CD4-positive, alpha-beta T cell treated with Interferon alpha-2 for 1 hour (primary cell): ENCODE data around the gene SLC7A11.
A peak's percentile ranks its signal among the peaks of the same experiment; 100 is the strongest.

Experiments
- DNase-seq, 2 donors: peaks; one replicate each; pipeline ENCODE4 v3.0.0-alpha.2; 2020 to 2022

The SLC7A11 gene

DNA sequence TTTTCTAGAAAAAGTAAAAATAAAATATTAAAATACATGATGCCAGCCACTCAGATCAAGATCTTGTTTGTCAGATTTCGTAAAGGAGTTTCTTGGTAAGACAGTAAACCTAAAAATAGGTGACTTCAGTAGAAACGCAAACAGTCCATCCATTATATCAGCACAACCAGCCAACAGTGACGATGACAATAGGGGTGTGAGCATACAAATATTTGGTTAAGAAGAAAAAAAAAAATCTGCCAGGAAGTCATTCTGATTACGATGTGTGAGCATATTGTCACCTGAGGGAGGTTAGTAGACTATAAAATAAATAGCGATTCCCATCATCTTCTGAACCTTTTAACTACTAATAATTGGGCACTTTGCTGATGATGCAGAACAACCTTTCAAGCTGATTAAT, 37.6 kb downstream of the SLC7A11 start:
- no peak for DNase-seq

DNA sequence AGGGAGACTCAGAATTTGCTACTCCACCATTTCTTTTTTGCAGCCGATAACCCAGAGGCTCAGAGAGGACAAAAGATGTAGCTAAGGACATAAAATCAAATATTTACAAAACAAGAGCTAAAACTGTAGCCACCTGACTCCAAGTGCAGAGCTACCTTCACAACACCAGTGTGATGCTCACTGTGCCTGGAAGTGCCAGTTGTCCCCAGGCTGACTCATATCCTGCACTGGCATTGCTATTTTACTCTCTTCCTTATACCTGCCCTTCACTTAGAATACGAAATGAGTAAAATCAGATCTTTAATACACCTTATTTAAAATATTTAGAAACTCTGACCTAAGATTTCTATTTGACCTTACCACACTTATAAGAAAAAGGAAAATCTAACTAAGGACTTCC, 39.5 kb downstream of the SLC7A11 start:
- DNase-seq, result no peak

DNA sequence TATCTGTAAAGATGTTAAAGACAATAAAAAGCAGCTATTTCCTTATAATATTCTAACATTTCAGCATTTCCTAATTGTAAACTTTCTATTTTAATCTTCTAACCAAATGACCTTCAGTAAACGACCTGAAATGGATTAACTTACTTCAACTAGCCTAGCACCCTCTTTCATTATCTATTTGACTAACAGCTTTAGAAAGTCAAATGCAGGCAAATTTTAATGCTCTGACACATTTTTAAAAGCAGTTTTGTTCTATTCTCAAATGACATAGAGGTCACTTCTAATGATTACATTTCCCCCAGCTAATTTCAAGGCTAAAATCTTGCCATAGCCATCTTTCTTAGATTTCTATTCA, 41.9 kb downstream of the SLC7A11 start:
- DNase-seq, result no peak

DNA sequence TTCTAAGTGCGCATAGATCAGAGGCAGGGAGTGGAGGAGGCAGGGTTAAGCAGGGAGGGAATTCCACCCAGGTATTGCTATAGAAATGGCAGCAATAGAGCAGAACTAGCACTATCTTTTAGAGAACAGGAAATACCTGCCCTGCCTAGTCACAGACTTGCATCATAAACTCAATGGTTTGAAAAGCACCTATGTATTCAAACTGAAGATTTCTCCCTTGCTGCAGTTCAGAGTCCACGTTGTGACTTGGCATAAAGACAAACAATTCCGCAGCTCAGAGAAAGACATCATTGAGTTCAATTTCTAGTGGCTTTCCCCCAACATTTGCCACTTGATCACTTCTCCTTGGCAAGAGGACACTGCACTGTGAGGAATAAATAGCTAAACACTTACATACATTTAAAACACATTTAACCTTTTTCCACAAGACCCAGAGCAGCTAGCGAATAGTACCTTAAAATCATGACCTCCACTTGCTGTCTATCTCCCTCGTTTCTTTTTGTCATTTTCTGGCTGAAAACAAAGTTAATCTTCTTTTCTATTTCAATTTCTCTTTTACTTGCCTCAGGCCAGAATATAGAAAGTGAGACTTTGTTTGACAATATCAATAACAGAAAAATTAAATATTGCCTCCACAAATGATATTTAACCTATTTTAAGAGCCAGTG, 42.4 kb downstream of the SLC7A11 start:
- no peak for DNase-seq

DNA sequence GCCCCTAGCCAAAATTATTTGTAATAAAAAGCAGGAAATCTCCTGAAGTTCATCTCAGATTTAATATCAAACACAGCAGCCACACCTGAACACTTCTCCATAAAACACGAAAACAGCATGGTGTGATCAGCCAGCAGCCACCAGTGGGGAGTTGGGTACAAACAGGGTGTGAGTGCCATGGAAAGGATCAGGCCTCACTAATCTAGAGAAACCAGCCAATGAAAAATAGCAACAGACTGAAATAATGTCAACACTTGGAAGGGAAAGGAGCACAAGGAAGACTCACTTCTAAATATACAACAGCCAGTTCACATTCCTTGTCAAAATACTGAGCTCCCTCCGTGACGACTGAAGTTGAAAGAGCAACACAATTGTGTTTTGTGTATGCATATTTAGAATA, 46.0 kb downstream of the SLC7A11 start:
- no peak for DNase-seq

DNA sequence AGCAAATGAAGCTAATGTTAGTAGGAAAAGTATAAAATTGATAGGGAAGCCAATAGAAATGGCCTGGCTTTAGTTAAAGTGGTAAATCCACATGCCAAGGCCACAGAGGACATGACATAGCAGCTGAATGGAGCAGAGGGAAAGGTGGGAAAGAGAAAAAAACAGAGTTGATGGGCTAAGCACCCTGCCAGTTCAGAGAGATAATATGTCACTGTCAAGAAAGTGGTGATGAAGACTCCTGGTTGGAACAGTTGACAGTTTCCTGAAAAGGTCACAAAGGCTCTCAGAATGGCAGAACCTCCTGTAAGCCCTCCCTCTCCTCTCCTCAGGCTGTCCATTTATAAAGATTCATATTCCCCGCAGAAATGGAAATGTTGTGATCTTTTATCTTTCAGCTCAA, 48.2 kb downstream of the SLC7A11 start:
- no peak for DNase-seq

DNA sequence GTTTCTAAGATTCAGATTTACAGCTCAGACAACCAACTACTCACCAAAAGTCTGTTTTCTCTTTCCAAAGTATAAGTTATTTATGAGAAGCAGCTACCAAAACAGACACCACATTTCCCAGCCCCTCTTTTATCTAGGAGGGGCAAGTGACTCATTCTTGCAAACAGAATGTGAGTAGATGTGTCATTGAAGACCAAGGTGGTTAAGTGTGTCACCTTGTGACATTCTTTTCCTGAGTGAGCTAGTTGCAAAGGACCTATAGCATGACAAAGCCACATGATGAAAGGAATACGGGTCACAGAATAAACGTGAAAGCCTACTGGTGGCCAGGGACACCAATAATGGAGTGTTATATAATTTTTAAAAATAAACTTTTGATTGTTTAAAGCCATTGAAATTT, 50.0 kb downstream of the SLC7A11 start:
- DNase-seq, result no peak

DNA sequence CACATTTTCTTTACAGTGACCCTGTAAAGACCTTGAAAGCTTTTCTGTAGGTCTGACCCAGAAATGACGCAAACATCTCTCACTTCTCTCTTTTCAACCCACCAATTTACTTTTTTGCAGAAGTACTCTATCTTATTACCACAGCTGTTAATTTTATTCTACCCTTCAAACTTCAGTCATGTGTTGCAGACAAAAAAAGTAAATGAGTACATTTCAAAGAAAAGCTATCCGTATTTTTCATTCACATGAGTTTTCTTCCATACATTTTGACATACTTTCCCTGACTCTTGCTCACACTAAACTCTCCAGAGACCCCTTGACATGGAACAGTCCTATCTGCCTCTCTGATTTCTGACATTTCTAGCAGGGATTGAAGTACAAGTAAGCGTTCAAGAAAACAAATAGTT, 51.7 kb downstream of the SLC7A11 start:
- DNase-seq, result peak in 1 of 2 donors; percentile 9

DNA sequence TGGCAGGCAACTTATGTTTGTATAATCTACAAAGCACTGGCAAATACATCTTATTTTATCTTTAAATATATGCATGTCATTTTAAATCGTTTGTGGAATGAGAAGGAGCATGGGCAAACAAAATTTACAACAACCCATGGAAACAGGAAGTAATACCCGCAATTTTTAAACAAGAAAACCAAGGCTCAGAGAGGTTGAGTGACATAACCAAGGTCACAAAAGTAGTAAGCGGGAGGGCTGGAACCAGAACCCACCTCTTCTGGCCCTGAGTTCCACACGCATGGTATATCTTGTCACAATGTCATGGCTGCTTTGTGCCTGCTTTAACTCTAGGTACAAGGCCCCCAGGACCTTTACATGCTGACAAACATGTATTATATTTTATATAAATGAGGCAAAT, 52.9 kb downstream of the SLC7A11 start:
- no peak for DNase-seq

DNA sequence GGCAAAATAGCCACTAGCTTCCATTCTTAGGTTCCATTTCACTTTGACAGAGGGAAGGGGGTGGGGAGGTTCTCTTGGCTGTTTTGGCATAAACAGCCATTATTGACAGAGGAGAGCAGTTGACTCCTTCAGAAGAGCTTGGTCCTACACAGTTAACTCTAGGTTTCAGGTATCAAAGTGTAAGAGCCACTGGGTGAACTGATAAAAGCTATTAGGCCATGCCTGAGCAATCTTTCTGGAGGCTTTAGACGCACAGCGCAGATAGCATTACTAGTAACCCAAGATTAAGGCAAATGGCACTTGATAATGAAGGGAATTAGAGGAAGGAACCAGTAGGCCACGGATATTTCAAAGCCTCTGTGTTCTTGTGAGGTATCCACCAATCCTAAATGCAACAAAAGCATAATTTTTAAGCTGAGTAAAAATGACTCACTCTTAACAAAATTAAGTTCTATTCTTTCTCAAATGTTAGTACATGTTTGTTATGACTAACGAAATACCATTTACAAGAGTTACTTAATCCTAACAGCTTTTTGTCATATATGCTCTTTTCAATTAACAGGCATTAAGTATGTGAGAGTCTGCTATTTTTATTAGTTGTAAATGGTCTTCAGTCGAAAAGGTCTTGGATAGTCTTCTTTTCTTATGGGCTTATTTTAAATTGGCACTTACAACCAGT, 53.6 kb downstream of the SLC7A11 start:
- no peak for DNase-seq

DNA sequence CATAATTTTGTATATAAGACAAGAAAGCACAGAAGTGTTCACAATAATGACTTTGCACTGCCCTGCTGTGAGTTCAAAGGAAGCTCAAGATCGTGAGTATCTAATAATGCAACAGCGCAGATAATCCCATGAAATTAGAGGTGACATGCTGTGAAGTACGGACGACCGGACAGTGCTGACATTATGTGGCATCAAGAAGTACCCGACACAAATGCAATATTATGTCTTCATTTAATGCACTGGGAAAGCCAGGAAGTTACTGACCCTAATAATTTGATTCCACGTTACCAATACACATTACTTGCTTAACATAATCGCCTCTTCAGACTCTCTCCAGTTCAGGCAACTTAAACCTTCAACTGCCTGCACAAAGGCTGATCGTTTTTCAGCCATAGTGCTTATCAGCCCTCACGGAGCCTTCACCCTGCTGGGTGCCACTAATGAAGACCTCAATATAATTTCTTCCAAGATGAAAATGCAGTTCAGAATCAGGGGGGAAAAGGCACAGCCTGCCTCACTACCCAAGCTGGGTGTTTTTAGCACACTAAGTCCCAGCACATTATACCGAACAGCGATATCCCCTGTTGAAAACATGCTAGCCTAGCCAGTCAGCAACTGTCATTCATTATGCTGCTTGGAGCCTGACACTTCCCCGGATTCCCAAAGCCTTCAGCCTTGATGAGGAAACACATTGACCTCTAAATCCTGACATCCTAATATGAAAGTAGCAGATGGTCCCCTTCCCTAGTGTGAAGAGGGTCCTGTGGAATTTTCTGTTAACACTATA, 56.1 kb downstream of the SLC7A11 start:
- no peak for DNase-seq

DNA sequence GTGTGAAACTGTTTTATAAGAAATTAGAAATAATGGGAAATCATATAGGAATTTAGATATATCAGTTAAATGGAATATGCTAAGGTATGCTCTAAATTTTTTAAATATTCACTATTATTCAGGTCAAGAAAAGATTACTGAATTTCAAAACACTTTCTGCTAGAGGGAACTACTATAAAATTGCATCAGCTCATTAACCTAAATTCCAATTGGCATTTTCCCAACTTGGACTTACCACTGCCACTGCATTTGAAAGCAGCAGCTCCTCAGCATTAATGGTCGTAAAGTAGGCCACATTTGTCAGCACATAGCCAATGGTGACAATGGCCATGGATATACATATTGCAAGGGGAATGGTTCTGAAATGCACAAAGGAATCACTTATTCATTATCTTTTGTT, 57.3 kb downstream of the SLC7A11 start:
- no peak for DNase-seq

DNA sequence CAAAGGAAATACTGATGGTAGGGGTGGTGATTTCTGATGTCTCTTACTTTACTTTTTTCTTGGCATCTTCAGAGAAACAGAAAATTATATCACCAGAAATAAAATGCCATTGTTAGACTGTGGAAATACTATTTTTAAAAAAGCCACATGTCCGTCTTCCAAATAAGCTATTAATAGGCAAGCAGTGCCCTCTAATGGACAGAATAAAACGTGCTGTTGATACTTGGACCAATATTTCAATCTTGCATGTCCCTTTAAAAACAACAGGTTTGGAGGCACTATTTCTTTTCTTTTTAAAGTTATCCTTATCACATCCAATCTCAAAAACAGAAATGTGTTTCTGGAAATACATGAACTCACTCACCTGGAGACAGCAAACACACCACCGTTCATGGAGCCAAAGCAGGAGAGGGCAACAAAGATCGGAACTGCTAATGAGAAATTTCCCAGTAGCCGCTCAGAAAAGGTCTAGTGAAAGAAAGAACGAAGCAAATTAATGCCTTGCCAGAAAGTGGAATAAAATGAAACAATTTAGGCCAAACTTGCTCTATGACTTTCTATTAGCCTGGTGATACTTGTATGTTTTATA, 59.2 kb downstream of the SLC7A11 start:
- peak in 1 of 2 donors; percentile 2 for DNase-seq

DNA sequence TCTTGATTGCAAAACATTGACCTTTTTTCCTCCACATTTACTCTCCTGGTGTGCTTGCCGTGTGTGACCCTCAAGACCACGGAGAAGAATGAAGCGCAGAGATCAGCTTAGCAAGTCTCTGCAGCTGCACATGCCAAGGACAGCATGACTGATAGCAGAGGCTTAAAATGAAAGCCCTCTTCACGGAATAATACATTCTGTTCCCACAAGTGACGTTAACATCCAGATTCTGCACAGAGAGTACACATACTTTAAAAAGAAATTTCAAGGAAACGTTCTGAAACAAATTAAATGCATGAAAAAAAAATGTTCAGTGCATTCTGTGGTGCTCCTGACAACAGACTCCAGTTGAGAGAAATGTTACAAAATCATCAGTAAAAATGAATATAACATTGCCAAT, 60.9 kb downstream of the SLC7A11 start:
- no peak for DNase-seq

DNA sequence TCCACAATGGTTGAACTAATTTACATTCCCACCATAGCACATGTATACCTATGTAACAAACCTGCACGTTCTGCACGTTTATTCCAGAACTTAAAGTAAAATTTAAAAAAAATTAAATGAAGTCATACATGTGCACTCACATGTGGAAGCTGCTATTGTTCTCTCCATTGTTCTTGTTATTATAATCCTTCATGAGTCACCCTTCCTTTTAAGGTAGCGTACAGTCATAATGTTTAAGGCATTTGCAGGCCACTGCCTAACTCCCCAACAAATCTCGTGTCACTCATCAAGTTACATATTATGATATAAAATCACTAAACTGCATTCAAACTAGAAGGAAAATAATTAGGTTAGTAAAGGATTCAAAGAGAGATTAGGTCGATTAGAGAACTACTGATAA, 63.6 kb downstream of the SLC7A11 start:
- no peak for DNase-seq

DNA sequence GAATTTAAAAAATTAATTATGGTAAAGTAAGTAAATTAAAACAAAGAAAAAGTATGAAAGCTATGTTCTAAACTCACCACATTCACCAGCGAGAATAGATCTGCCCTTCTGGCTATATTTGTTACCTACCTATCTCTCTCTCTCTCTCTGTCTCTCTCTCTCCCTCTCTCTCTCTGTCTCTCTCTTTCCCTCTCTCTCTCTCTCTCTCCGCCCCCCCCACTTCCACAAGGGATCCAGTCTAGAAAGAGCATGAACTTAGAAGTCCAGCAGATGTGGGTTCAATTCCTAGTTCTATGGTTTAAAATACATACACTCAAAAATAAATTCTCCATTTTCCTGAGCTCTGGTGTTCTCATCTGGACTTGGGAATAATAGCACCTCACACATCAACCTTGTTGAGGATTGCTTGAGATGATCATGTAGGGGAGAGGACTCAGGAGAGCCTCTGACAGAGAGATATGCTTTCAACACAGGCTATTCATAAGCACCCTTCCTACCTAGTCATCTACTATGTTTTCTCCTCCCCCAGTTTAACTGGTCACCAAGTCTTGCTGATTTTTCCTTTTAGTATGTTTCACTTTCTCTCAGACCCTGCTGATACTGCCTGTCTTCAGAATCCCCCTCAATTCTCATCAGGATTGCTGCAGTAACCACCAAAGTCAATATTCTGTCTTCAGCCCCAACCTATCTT, 64.7 kb downstream of the SLC7A11 start:
- no peak for DNase-seq

DNA sequence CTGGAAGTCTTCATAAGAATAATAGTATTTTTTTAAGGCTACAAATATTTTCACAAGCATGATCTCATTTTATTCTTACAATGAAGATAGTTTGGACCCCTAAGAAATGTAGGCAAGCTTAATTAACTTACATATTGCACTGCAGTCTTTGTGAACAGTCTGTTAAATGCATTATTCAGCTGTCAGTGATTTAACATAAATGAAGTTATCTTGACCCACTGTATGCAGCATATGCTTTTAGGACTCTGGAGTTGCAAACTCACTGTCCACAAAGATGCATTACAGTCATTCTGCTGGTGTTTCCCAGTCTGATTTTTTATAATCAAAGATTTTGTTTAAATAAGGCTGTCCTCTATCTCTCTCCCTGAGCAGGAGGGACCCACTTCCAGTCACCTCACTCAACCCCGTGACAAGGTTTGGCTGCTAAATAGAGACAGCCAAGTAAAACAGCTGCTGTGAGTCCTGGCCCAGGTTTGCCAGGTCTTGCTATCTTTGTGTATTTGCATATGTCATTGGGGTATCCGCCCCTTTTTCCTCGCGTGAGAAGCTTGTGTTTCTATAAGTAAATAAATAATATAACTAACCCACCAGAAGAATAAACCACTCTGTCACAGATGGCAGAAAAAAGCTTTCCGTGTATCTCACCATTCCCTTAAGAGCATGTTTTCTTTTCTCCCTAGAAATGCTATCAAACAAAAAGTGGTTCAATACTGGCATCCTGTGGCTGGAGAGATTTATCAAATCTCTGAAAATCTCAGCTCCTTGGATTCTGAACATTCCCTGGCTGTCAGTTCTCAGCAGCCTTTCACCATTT, 67.0 kb downstream of the SLC7A11 start:
- no peak for DNase-seq

DNA sequence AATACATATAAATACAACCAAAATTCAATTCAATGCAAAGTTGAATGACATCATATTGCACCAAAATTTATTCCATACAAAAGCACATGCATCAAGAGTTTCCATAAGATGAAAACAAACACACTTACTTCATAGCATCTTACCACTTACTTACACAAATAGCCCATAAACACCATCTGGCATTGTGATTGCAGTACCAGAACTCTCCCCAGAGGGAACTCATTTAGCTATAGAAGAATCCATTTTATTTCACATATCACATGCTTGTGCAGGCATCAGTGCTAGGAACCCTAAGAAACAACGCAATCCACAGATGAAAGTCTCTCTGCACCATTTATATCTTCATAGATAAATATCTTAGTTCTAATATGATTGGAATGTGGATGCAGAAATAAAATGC, 77.9 kb downstream of the SLC7A11 start:
- DNase-seq, result no peak

DNA sequence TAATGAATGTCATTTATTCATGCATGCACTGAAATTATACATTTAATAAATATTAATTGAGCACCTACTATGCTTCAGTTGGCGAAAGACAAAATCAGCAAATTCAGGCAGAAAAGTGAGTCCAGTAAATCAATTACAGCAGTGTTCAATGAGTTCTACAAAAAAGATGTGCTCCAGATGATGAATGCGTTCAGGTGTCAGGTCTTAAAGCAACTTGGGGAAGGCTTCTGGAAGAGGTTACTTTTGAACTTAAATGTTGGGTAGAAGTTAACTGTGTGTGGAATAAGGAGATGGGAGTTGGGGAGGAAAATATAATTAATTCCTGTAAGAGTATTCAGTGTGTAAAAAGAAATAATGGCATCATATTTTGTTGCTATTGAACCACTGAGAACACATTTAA, 79.0 kb downstream of the SLC7A11 start:
- no peak for DNase-seq

DNA sequence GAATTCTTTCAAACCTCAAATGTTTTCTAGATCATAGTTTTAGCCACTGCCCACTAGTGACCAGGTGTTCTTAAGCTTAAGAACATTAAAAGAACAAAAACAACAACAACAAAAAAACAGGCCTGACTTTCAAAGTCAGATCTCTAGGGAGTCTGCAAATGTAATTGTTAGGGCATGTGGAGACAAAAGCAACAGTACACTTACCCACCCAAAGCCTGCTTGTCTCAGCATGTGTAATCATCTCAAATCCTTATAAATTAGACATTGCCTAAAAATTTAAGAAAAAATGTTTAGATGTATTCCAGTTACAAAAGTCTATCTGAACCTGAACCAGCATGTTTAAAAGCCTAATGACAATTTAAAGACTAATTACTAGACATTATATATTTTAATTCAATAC, 79.9 kb downstream of the SLC7A11 start:
- DNase-seq, result no peak

DNA sequence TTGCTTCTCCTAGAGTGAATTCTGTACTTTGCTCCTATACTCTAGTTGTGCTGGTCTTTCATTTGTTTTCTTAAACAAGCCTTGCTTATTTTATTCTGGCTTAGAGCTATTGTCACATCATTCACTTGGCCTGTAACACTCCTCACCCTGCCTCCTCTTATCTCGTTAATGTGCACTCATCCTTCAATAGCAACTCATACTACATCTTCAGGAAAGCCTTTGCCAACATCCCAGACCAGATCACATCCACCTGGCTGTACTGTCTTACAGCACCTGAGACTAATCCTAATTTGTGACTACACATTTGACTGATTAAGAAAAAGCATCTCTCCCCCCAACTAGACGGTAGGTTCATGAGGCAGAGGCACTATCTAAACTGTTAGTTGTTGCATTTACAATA, 80.8 kb downstream of the SLC7A11 start:
- no peak for DNase-seq

DNA sequence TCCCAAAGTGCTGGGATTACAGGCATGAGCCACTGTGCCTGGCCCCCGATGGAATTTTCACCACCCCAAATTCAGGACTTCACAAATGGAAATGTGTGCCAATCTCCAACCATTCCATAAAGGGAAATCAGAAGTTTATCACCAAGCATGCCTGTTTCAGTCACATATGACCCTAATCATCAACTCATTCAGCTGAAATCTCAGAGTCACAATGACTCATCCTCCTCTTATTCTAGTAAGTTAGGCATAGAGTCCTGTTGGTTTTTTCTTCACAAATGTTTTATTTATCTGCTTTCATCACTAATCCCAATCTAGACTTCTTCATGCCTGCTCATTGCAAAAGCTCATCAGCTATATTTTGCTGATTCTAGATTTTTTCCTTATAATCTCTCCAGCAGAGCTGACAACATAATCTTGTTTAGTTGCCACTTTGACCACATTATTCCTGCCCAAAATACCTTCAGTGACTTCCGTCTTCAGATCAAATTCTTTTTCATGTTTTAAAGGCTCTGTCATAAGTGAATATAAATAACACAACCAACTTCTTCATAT, 83.3 kb downstream of the SLC7A11 start:
- no peak for DNase-seq
